Astrocyte of the spinal cord (primary cell): ENCODE results near the gene FAM219A.
"Not testable (repeated sequence)": the region's sequence is repeated elsewhere in the genome, so short reads cannot be mapped to it uniquely, and the experiment has no call there.

Source experiments
- DNase-seq: peaks from one replicate; pipeline ENCODE4 v3.0.0; 2011; ENCODE audit warnings: low read depth, low spot score
- H3K4me3 ChIP-seq: 2 replicates; pipeline ENCODE4 v1.5.1; 2011; ENCODE audit warnings: low read depth, mild to moderate bottlenecking, low read length, moderate library complexity
- CTCF ChIP-seq: IDR thresholded peaks from 2 replicates; pipeline ENCODE4 v1.5.1; 2012; ENCODE audit warnings: low read depth, mild to moderate bottlenecking, low read length, inconsistent platforms
- in situ Hi-C: cut with HindIII; loops from 2 replicates; pipeline ENCODE4 v1.10.0; 2017; ENCODE audit warnings: low sequenced_read_pairs

Gene FAM219A

GRCh38 chr9:34486572-34486971 lies 28.2 kb upstream of the FAM219A start:
- H3K4me3 ChIP-seq: no peak overlapping the region
- no peak for TF ChIP-seq CTCF
- in situ Hi-C loops: no loop called here
- no peak for DNase-seq

- H3K4me3 ChIP-seq: no peak overlapping the region
- TF ChIP-seq CTCF: no peak
- no peak for DNase-seq
- in situ Hi-C loops: no loop called here
Observed at GRCh38 chr9:34485822-34486221, 27.5 kb upstream of the FAM219A start.

GRCh38 chr9:34484678-34485077 lies 26.3 kb upstream of the FAM219A start:
- no peak for TF ChIP-seq CTCF
- in situ Hi-C loops: no loop called here
- no peak for DNase-seq
- no peak overlapping the region for H3K4me3 ChIP-seq

GRCh38 chr9:34482746-34483145 lies 24.4 kb upstream of the FAM219A start:
- DNase-seq, H3K4me3 ChIP-seq, in situ Hi-C loops: not testable (repeated sequence)

- H3K4me3 ChIP-seq, in situ Hi-C loops, DNase-seq: not testable (repeated sequence)
Observed at GRCh38 chr9:34481620-34482019, 23.2 kb upstream of the FAM219A start.

GRCh38 chr9:34479431-34479866 lies 21.1 kb upstream of the FAM219A start:
- H3K4me3 ChIP-seq: no peak overlapping the region
- in situ Hi-C loops: no loop called here
- DNase-seq: no peak
- no peak for TF ChIP-seq CTCF

GRCh38 chr9:34477541-34477940 lies 19.2 kb upstream of the FAM219A start:
- DNase-seq: no peak
- no peak for TF ChIP-seq CTCF
- in situ Hi-C loops: no loop called here
- no peak overlapping the region for H3K4me3 ChIP-seq

GRCh38 chr9:34475097-34475496 lies 16.7 kb upstream of the FAM219A start:
- H3K4me3 ChIP-seq: no peak overlapping the region
- in situ Hi-C loops: no loop called here
- DNase-seq: no peak
- no peak for TF ChIP-seq CTCF
